OCI-LY1 (cell line): ENCODE results near the gene ADM2.

Experiments
- H2AFZ ChIP-seq: fragments of 200-600 bp; sonication (generic), shearing (Covaris generic); 2 replicates; pipeline ENCODE4 v1.6.0; 2014; ENCODE audit warnings: antibody characterized with exemption, mild to moderate bottlenecking, low read length
- H3F3A ChIP-seq: fragments of 200-600 bp; sonication (generic), shearing (Covaris generic); 2 replicates; pipeline ENCODE4 v1.6.0; 2014; ENCODE audit warnings: mild to moderate bottlenecking, antibody characterized with exemption, low read length, moderate library complexity; ENCODE audit not compliant: insufficient read depth
- H3K27ac ChIP-seq: fragments of 200-600 bp; sonication (generic); 2 replicates; pipeline ENCODE4 v1.5.1; 2014; ENCODE audit warnings: low read length, mixed run types, mild to moderate bottlenecking, low read depth; ENCODE audit not compliant: poor library complexity, severe bottlenecking
- H3K27me3 ChIP-seq: fragments of 200-600 bp; sonication (generic); 2 replicates; pipeline ENCODE4 v1.6.0; 2014; ENCODE audit warnings: antibody characterized with exemption, mild to moderate bottlenecking, low read length, moderate library complexity; ENCODE audit not compliant: insufficient read depth
- H3K36me3 ChIP-seq: fragments of 200-600 bp; sonication (generic); 2 replicates; pipeline ENCODE4 v1.6.1; 2014; ENCODE audit warnings: mild to moderate bottlenecking, antibody characterized with exemption, low read length, moderate library complexity, mixed read lengths; ENCODE audit not compliant: insufficient read depth
- H3K4me1 ChIP-seq: fragments of 200-600 bp; sonication (generic); 2 replicates; pipeline ENCODE4 v1.5.1; 2014; ENCODE audit warnings: mild to moderate bottlenecking, low read length, moderate library complexity; ENCODE audit not compliant: insufficient read depth, severe bottlenecking
- H3K4me2 ChIP-seq: fragments of 200-600 bp; sonication (generic), shearing (Covaris generic); 2 replicates; pipeline ENCODE4 v1.6.1; 2014; ENCODE audit warnings: low read length
- H3K4me3 ChIP-seq: fragments of 200-600 bp; sonication (generic); 2 replicates; pipeline ENCODE4 v1.5.1; 2014; ENCODE audit warnings: low read length, low read depth, mild to moderate bottlenecking, mixed read lengths; ENCODE audit not compliant: poor library complexity, severe bottlenecking
- H3K79me2 ChIP-seq: fragments of 200-600 bp; shearing (Covaris generic); 2 replicates; pipeline ENCODE4 v1.6.1; 2016; ENCODE audit warnings: mixed run types, low read length, mixed read lengths; ENCODE audit not compliant: insufficient read depth
- H3K9ac ChIP-seq: fragments of 200-600 bp; sonication (generic), shearing (Covaris generic); 2 replicates; pipeline ENCODE4 v1.6.1; 2014; ENCODE audit warnings: mild to moderate bottlenecking, low read length, mixed read lengths
- H3K9me2 ChIP-seq: fragments of 200-600 bp; sonication (generic), shearing (Covaris generic); 2 replicates; pipeline ENCODE4 v1.6.1; 2014; ENCODE audit warnings: low read depth, mild to moderate bottlenecking, low read length, mixed read lengths
- H3K9me3 ChIP-seq: fragments of 200-600 bp; shearing (Covaris generic); 2 replicates; pipeline ENCODE4 v1.6.1; 2014; ENCODE audit warnings: low read length, mixed read lengths
- H4K20me1 ChIP-seq: fragments of 200-600 bp; sonication (generic), shearing (Covaris generic); 2 replicates; pipeline ENCODE4 v1.6.0; 2016; ENCODE audit warnings: mild to moderate bottlenecking, low read length; ENCODE audit not compliant: insufficient read depth
- EZH2 ChIP-seq: fragments of 200-600 bp; sonication (generic), shearing (Covaris generic); IDR thresholded peaks from 2 replicates; pipeline ENCODE4 v1.8.0; 2017; ENCODE audit warnings: borderline replicate concordance, mixed run types, mild to moderate bottlenecking, antibody characterized with exemption, low read length, moderate library complexity, mixed read lengths
- TF ChIP-seq, protein P1 (sequence below): fragments of 200-600 bp; sonication (generic), shearing (Covaris generic); IDR thresholded peaks from 2 replicates; pipeline ENCODE4 v1.5.1; 2017; ENCODE audit warnings: mild to moderate bottlenecking, antibody characterized with exemption, low read length, moderate library complexity, mixed read lengths

ADM2 gene

DNA sequence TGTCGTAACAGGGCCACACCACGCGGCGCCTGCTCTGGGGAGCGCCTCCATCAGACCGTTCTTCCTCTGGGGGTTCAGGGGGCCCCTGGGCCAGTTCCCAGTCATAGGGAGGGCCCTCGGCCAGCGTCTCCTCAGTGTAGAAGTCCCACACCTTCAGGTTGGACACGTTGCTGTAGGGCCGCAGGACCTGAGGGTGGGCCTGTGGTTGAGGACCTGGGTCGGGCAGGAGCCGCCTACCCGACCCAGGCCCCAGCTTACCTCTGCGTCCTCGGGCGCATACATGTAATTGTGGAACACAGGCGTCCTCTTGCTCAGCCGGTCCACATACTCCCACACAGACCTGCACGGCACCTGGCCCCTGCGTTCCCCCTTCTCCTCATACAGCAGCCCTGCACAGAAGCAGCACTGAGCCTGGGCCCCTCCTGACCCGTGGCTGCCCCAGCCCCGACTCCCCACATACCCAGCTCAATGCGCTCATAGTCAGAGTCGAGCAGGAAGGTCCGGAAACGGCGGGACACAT lies 26.7 kb upstream of the ADM2 start:
- no peak overlapping the region for H3K4me3 ChIP-seq
- H3K27me3 ChIP-seq = no peaks in the 10 kb centered on the region
- H3K4me2 ChIP-seq = no peak overlapping the region
- no peaks in the 10 kb centered on the region for H3K9me3 ChIP-seq
- H3K79me2 ChIP-seq = no peaks in the 10 kb centered on the region
- TF ChIP-seq, protein P1, sequence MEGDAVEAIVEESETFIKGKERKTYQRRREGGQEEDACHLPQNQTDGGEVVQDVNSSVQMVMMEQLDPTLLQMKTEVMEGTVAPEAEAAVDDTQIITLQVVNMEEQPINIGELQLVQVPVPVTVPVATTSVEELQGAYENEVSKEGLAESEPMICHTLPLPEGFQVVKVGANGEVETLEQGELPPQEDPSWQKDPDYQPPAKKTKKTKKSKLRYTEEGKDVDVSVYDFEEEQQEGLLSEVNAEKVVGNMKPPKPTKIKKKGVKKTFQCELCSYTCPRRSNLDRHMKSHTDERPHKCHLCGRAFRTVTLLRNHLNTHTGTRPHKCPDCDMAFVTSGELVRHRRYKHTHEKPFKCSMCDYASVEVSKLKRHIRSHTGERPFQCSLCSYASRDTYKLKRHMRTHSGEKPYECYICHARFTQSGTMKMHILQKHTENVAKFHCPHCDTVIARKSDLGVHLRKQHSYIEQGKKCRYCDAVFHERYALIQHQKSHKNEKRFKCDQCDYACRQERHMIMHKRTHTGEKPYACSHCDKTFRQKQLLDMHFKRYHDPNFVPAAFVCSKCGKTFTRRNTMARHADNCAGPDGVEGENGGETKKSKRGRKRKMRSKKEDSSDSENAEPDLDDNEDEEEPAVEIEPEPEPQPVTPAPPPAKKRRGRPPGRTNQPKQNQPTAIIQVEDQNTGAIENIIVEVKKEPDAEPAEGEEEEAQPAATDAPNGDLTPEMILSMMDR = no peak
- TF ChIP-seq EZH2 = no peak
- no peak overlapping the region for H2AFZ ChIP-seq
- H3K27ac ChIP-seq = no peak overlapping the region
- H3K9ac ChIP-seq = no peak overlapping the region
- 0 out of 2 replicates have a peak, but pooled peaks cover 4% of the 10 kb centered on the region for H3F3A ChIP-seq
- no peaks in the 10 kb centered on the region for H4K20me1 ChIP-seq
- H3K9me2 ChIP-seq = no peaks in the 10 kb centered on the region
- H3K36me3 ChIP-seq = peaks cover 89% of the 10 kb centered on the region
- H3K4me1 ChIP-seq = peaks cover 20% of the 10 kb centered on the region

DNA sequence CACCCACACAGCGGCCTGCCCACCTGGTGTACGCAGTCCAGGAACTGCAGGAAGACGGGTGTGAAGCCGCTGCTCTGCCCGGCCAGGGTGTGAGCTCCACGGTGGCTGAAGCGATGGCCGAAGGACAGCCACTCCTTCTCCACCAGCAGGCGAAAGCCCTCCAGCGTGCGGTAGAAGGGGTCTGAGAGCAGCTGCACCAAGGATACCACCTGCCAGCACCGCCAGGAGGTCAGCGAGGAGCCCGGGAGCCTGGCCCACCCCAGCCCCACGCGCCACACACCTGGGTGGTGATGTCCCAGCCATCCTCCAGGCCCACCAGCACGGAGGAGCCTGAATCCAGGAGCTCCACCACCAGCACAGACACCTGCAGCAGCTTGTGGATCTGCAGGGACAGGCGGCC lies 26.1 kb upstream of the ADM2 start:
- H3K4me2 ChIP-seq = no peak overlapping the region
- TF ChIP-seq EZH2 = no peak
- TF ChIP-seq, protein P1 = no peak
- H3K9me2 ChIP-seq = no peaks in the 10 kb centered on the region
- H3F3A ChIP-seq = 0 out of 2 replicates have a peak, but pooled peaks cover 4% of the 10 kb centered on the region
- peaks cover 14% of the 10 kb centered on the region for H3K4me1 ChIP-seq
- peaks cover 95% of the 10 kb centered on the region for H3K36me3 ChIP-seq
- no peak overlapping the region for H3K9ac ChIP-seq
- no peaks in the 10 kb centered on the region for H3K9me3 ChIP-seq
- H3K79me2 ChIP-seq = no peaks in the 10 kb centered on the region
- no peaks in the 10 kb centered on the region for H3K27me3 ChIP-seq
- no peak overlapping the region for H3K4me3 ChIP-seq
- no peaks in the 10 kb centered on the region for H4K20me1 ChIP-seq
- no peak overlapping the region for H2AFZ ChIP-seq
- H3K27ac ChIP-seq = no peak overlapping the region

DNA sequence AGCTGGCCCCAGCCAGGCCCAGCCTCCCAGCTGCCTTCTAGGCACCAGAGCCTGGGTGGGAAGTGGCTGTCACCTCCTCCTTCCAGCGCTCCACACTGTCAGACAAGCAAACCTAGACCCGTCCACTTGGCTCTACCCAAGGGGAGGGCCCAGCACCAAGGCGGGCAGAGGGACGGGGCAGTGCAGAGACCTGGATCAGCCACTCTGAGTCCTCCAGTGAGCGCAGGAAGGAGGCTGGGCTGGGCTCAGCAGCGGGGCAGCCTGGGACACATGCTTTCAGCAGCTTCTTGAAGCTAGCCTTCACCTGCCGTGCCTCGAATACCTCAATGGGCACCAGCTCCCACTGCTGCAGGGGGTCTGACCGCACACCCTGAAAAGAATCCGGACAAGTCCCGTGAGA lies 25.3 kb upstream of the ADM2 start:
- Histone ChIP-seq H4K20me1 (no peaks in the 10 kb centered on the region), H3K9me2 (no peaks in the 10 kb centered on the region), H2AFZ (no peak overlapping the region), H3K9me3 (no peaks in the 10 kb centered on the region), H3K4me3 (no peak overlapping the region), H3K9ac (no peak overlapping the region), H3K4me1 (peaks cover 7% of the 10 kb centered on the region), H3K27me3 (no peaks in the 10 kb centered on the region), H3K36me3 (peaks cover 95% of the 10 kb centered on the region), H3K27ac (no peak overlapping the region), H3F3A (no peaks in the 10 kb centered on the region), H3K4me2 (no peak overlapping the region), H3K79me2 (no peaks in the 10 kb centered on the region)
- TF ChIP-seq, protein P1 = no peak
- TF ChIP-seq EZH2 = no peak
